Superior temporal gyrus (tissue), 1 donor: ENCODE results near the gene HOXB3.

Experiments used
- DNase-seq: peaks from one replicate; pipeline ENCODE4 v3.0.0-alpha.2; 2016; ENCODE audit errors: extremely low spot score

Gene HOXB3

DNA sequence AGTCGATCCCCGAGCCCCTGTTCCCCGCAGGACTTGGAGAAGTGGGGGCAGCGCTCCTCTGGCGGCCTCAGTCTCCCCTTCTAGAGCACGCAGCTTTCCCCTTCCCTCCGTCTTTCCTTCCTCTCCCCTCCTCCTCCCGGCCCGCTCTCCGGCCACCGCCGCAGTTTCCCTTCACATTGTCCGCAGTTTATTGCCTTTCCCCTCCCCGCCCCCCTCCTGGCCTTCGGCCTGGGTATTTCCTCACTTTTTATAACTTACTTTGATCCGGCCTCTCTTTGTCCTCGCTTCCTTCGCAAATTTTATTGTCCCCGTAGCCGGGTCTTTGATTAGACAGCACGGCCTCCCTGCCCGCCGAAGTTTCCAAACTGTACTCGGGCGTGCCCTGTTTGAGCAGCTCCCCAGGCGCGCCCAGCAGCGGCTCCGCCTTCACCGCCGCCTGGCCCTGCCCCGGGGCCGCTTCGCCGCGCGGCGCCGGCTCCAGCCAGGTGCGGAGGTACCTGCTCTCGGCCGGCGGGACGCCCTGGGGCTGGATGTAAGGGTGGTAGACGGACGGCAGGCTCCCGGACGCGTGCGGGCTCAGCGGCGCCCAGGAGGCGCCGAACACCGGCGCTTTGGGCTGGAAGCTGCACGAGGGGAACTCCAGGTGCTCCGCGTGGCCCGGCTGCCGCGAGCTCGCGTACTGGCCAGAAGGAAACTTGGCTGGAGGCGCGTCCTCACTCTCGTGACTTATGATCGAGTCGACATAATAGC, 35.6 kb upstream of the HOXB3 start:
- no peak for DNase-seq

DNA sequence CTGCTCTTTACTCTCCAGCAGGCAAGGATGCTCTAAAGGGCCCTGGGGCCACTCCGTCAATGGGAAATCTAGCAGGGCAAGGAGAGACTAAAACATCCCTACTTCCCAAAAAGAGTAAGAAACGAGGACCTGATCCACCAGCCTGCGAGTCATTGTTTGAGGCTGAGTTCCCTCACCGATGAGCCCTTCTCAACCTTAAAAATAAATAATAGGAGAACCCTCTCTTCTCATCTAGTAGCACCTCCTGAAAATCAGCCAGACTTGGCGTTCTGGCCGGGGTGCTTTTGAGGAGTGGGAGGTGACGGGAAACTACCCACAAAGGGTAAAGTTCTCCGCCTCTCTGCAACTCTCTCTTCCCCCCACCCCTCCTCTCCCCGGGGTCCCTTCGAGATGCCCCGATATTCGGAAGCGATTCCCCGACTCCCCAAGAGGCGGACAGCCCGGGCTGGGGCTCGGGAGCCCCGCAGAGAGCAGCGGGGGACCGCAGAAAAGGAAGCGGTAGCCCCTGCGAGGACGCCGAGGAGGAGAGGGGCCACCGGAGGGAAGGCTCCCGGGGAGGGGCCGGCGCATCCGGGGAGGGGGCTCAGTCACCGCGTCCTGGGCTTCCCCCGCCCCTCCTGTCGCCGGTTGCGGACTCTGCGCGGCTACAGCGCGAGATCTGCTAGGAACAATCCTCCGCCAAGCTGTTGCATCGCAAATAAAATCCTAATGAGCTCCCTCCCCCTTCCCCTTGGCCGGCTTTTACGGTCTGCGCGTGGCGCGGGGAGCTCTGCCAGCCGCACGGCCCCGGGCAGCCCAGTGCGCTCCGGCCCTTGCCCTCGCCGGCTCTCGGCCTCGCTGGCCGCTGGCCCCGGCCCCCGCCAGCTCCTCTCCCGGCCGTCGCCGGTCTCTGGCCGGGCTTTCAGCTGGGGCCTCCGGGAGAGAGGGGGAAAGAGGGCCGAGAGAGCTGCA, 34.8 kb upstream of the HOXB3 start:
- no peak for DNase-seq

DNA sequence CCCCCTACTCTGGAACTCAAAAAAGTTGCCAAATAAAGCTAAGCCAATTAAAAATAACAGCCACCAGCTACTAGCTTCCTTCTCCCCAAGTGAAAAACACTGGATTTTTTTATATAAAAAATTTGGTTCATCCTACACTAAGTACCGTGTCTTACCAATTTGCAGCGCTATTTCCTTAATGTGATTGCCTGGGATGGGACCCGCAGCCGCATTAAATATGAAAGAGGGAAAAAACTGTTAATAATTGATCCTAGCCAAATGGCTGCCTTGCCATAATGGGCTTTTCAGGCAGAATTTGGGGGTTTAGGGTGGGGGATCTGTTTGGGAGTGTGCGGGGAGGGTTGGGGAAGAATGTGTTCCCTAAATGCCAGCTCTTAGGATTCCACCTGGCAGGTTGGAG, 34.1 kb upstream of the HOXB3 start:
- DNase-seq = no peak

DNA sequence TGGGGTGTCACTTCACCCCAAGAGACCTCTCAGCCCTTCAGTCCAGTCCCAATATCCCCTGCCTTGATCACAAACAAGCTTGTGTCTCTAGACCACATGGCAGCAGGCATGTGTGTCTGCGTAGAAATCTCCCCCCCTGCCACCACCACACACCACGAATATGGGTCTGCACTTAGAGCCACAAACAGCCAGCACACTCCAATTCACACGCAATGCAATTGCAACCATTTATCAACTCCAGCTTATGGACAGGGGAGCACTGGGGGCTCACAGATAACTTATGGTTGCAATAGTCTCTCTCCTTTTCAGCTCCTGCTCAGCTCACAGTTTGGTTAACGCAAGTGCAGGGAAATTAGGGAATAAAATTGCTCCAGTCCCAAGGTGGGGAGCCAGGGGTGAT, 33.5 kb upstream of the HOXB3 start:
- DNase-seq = no peak

DNA sequence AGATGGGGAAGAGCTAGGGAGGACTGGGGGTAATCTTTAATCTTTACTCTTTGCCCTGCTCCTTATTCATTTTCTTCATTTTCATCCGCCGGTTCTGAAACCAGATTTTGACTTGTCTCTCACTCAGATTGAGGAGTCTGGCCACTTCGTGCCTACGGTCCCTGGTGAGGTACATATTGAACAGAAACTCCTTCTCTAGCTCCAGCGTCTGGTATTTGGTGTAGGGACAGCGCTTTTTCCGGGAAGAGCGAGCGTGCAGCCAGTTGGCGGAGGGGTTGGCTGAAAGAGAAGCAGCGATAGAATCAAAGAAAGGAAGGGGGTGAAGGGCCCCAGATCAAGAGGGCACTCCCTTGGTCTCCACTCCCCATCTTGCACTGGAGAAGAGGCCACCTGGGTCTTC, 32.8 kb upstream of the HOXB3 start:
- no peak for DNase-seq

DNA sequence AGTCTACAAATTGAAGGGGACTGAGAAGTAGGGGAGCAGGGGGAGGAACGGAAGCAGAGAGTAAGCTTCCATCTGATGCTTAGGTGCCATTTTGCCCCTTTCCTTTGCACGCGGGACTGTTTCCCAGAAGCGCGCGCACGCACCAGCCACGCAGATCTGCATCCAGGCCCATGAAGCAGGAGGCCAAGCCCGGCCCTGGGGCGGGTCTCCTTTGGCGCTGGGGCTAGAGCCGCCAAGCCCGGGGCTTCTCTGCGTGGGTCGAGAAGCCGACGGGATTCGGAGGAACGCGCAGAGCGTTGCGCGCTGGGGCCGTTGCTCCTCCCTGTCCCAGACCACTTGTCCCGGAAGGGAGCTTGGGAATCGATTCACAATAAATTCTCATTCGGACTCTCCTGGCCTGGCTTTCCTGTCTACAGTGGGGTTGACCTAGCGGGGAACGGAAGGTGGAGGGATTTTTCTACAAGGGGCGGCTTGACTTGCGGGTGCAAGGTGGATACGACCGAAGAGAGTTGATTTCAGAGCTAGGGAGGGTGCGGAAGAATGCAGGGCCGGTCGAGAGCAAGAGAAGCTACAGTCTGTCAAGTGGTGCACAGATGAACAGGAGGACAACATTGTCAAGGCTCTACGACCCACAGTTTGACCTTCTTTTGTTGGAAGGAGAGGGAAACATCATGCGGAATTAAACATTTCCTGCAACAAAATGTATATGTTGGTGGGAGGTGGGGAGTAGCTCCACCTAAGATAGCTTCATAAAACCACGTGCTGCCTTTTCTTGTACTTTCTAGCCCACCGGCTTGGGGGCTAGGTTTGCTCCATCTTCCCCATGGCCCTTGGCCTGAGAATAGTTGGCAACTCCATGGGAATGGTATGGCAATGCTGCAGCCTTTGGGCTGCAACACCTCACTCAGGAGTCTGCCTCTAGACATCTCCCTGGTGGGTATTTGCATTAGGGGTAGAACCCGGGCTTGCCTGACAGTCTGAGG, 31.7 kb upstream of the HOXB3 start:
- no peak for DNase-seq

DNA sequence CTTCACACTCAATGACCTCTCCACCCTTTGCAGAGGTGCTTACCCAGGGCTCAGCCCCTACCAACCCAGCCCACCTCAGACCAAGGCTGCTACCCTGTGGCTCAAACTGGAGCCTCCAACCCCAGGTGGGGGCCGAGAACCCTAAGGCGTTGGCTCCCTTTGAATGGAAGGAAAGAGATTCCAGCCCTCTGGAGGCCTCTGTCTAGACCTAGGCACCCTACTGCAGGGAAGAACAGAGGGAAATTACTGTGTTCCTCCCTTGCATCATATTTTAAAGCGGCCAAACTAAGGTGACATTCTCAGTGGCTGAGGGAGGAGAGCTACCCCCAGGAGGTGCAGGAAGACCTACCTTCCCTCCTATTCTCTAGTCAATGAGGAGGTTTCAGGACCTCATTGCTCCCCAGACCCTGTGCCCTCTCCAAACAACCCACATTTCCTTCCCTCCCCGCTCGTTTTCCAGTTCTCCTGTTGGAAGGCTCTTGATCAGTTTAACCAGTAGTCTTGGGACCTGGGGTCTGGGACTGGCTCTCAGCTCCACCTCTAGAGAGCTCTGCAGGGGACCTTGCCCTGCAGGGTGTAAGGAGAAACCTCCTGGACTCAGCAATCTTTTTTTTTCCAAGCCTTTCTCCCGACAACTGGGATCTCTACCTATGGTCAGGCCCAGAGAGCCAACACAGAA, 30.6 kb upstream of the HOXB3 start:
- no peak for DNase-seq

DNA sequence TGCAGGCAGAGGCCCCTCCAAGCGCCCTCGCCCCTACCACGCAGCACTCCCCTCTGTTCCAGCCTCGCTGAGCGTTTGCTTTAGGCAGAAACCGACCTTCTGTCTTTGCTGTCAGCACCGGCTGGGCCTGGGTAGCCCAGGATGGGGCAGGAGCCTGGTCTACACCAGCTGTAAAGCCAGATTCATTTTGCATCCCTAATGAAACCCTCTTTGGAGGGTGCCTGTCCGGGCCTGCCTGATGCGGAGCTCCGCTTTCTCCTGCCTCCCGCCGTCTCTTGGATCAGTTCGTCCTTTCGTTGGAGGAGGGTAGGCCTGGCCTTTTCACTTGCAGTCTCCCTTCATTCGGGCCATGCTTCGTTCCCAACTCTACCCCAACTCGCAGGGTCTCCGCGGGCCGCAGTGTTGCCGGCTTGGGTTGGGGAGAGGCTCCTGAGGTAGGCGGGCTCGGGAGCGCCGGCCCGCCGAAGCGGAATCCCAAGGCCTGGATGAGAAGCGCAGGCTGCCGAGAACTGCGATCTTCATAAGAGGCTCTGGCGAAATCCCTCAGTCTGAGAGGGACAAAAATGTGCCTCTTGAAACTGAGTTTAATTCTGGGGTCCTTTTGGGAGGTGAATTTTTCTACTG, 29.9 kb upstream of the HOXB3 start:
- no peak for DNase-seq

DNA sequence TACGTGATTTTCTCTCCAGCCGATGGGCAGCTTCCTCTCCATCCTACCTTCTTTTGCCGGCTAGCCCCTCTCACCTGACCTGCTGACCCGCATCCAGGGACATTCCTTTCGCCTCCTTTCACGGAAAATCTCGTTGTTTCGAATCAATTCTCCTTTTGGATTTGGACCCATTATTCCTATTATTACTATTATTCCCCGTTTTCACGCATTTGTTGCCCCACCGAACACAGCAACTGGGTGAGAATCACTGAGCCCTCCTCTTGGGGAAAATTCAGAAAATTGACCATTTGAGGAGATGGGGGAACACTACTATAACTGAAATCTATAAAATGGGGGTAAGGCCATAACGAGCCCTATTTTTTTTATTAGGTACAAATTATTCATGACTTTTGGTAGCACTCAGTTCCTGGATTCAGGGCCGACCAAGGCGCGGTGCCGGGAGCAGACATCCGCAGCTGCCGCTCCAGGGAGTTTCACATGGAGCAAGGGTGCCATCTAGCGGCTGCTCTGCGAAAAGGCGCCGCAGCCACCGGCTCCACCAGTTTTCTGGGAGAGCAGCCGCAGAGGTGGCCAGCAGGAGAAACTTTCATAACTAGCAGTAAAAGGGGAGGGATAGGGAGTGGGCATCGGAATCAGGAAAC, 28.3 kb upstream of the HOXB3 start:
- DNase-seq = peak; percentile 92

DNA sequence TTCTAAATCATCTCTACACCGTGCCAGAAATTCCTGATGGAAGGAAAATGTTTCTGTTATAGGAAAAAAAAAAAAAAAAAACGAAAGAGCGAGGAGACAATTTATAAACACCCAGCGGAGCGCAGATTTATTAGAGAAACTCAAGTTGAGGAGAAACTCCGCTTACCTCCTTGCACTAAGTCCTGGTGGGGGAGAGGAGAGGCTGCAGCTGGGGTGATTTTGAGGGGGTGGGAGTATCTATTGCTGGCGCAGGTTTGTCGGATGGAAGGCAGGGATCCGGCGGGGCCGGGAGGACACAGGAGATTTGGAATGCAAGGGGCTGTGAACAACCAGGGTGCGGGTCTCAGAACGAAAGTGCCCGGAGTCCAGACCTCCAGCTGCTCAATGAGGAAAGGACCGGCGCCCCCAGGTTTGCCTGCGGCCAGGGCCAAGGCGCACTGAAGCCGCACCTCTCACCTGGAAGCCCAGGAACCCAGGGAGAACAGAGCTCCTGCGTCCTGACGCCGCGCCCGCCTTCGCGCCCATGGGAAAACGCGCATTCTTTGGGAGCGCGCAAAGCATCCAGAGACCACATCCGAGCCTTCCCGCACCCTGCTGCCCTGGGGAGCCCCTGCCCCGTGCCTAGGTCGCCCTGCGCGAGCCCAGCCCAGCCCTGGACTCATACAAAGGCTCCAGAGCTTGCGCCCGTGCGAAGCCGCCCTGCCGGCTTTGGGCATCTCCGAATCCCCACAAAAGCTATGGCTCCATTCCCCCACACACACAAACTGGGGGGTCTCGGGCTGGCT, 27.6 kb upstream of the HOXB3 start:
- DNase-seq = no peak

DNA sequence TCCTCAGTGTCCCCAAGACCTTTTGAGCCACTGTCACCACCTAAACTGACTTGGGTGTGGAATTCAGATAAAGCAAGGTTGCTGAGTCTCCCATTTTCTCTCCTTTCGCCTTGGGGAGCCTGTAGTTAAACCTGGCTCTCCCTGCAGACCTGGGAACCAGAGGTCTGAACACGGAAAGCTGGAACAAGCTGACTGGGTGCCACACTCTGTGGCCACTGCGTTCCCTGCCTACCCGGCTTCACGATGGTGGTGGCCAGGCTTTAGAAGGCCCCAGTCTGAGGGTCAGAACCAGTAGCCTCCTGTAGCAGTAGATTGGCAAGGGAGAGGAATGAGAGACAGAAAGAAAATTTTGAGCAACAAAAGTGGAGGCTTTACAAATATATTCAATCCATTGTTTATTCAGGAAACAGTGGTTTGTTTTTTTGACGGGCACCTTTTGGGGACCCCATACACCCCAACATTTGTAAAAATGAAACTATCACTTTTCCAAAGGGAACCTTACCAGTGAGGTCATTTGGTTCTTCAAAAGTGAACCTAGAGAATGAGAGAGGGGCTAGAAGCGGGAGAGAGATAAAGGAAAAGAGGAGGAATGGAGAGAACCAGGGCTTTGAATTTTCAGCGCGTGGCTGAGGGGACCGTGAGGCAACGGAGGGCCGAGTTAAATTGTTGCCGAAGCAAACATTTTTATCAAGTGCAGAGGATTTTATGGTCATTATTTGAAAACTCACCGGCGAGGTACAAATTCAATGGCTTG, 26.9 kb upstream of the HOXB3 start:
- DNase-seq = no peak

DNA sequence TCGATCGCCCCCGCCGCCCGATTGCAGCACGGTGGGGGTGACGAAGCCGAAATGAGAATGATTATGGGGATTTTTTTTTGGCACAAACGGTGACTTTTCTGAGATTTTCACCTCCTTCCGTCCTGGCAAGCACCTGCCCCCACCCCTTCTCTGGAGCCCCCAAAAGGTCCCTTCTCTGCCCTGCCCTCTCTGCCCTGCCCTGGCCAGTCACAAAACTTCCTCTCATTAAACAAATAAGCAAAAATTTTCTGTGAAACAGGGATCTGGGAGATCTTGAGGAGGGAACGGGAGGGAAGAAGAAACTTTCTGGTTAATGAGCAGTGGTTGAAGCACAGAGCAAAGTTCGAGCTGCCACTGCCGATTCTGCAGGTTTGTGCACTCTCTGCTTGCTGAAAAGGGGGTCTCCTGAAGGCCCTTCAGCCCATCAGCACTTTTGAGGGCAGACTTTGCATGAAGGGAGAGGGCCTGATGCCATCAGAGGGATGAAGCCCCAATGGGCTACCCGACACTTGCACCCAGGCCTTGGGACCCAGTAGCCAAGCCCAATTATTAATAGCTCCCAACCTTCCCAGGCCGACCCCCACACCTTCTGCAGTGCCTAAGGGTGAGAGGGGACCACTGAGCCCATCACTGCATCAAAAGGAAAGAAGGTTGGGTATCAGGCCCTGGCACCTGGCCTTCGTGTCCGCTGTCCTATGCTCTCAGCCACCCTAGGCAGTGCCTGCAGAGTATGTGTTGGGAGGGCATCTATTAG, 26.1 kb upstream of the HOXB3 start:
- no peak for DNase-seq

DNA sequence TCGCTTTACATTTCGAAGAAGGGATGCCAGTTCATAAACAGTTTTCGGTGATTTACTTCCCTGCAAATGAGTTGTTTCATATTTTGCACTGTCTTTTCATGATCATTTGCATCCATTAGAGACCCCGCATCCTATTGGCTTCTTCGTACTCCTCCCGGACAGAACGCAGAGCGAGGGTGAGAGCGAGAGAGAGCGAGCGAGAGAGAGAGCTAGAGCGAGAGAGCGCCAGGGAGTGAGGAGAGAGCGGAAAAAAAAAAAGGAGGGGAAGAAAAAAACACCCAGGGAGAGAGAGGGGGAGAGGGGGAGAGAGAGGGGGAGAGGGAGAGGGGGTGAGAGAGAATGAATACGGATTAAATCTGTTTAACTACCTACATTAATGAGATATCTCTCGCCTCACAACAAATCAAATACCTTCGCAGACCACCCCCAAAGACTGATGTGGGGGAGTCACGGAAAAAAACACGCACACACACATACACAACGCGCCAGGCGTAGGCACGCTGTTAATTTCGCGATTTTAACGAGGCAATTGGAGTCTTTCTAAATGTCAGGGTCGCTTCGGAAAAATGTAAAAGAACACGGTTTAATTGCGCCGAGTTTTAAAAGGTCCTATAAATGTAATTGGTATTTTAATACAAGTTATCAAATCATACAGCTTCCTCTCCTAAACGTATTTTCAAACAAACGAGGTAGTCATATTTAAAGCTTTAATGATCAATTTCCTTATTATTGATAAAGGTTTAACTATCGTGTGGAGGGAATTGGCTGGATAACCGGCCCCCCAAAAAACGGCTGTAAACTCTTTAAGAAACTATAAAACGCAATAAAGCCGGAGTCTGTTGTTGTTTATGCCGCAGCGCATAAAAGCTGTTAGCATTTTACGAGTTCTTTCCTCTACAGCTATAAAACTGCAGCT, 25.3 kb upstream of the HOXB3 start, which contains the start of gene HOXB8:
Gene HOXB8, minus strand, starts transcription at position 246 of the 916 bp plus-strand sequence. CDS start 588 bp downstream, outside the sequence.
- DNase-seq = no peak

DNA sequence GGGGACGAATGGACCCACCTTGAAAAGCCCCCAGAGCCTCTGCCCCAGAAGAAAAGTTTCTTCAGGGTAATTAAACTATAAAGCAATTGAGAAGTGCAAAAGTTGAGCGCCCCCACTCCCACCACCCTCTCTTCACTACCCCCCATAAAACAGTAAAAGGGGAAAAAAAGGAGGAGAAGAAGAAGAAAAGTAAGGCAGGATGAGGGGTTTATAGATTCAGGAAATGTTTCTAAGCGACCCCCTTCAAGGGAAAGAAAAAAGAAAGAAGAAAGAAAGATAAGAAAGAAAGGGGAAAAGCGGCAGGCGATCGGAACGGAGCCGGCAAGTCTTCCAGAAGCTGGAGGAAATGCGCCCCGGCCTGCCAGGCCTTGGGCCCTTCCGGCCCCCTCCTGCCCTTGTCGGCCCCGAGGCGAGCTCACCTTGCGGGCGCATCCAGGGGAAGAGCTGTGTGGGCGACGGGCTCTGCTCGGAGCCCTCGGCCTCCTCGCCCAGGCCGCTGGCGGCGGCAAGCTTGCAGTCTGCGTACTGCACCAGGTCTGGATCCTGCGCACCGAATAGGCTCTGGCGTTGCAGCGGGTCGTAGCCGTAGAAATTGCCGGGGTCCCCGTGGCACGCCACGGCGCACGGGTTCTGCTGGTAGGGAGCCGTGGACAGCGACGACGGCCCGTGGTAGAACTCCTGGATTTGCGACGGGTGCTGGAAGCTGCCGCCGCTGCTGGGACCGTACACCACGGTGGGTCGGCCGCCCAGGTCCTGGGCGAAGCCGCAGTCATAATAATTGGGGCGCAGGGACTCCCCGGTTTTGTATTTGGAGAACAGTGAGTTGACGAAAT, 24.0 kb upstream of the HOXB3 start:
- no peak for DNase-seq

DNA sequence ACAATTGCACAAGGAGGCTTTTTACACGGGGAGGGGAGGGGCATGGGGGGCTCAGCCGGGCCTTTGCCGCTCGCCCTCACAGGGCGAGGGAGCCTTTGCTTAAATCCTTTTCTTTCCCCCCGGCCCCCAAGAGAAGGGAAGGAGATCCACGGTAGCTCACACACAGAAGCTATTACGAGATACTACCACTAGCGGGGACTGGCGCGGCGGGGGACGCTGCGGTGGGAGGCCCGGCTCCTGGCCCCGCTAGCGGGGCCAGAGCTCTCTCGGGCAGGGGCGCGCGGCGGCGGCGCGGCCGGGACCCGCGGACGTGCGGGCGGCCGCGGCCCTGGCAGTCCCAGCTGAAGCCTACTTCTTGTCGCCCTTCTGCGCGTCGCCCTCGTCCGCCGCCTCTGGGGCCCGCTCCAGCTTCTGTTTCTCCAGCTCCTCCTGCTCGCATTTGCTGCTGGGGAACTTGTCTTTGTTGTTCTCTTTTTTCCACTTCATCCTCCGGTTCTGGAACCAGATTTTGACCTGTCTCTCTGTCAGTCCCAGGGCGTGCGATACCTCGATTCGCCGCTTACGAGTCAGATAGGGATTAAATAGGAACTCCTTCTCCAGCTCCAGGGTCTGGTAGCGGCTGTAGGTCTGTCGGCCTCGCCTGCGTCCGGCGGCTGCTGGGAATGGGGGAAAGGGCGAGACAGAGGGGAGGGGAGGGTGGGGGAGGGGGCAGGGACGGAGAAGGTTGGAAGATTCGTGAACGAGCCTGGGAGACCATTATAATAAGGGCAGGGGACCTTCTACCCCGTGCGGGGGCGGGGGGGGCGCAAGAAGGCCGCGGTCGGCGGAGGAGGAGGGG, 23.0 kb upstream of the HOXB3 start:
- no peak for DNase-seq
